Measurements from ENCODE around the gene CBARP.

- TF ChIP-seq SMC3 (conservative IDR thresholded peaks at IDR 0.05; ENCODE audit: poor library complexity) (no peak), REST (IDR thresholded peaks at IDR 0.05; ENCODE audit: borderline replicate concordance) (no peak), CTCF (IDR thresholded peaks at IDR 0.05; ENCODE audit: poor library complexity, severe bottlenecking) (peak; percentile 51), EZH2 (IDR thresholded peaks at IDR 0.05; ENCODE audit: borderline replicate concordance, insufficient read depth, low read length, poor library complexity, severe bottlenecking) (no peak), POLR2AphosphoS5 (IDR thresholded peaks at IDR 0.05) (no peak), EP300 (conservative IDR thresholded peaks at IDR 0.05; ENCODE audit: poor library complexity, severe bottlenecking) (no peak)
Observed at GRCh38 chr19:1261538-1261797, 23.7 kb upstream of the CBARP start.
